GM23338 (cell line): ENCODE measurements around the gene PRLH. TPM values are rescaled to one million over a fixed set of nuclear protein-coding genes. Genes with fewer than 3 reads are reported as not detected.

Experiments used
- ATAC-seq: fragments of 200-7000 bp; cut with Tn5 transposase; 3 replicates; pipeline ENCODE4 v1.9.1; 2020
- DNase-seq: peaks from one replicate; pipeline ENCODE4 v3.0.0-alpha.2; 2015; ENCODE audit warnings: low spot score
- H2AFZ ChIP-seq: fragments of 200-600 bp; sonication (generic); 2 replicates; pipeline ENCODE4 v1.8.0; 2016; ENCODE audit warnings: antibody characterized with exemption, mild to moderate bottlenecking, moderate library complexity
- H3F3A ChIP-seq: fragments of 200-600 bp; sonication (generic); replicated peaks from 2 replicates; pipeline ENCODE4 v1.8.0; 2017; ENCODE audit warnings: antibody characterized with exemption, mixed run types, low read depth
- H3K27ac ChIP-seq: fragments of 200-600 bp; sonication (generic); 2 replicates; pipeline ENCODE4 v1.6.1; 2016; ENCODE audit warnings: low read depth
- H3K27me3 ChIP-seq: fragments of 200-600 bp; sonication (generic); 2 replicates; pipeline ENCODE4 v1.8.0; 2016; ENCODE audit warnings: mild to moderate bottlenecking, mixed run types, moderate library complexity; ENCODE audit not compliant: insufficient read depth
- H3K36me3 ChIP-seq: fragments of 200-600 bp; sonication (generic); 2 replicates; pipeline ENCODE4 v1.8.0; 2016; ENCODE audit warnings: mild to moderate bottlenecking; ENCODE audit not compliant: insufficient read depth
- H3K4me1 ChIP-seq: fragments of 200-600 bp; sonication (generic); 2 replicates; pipeline ENCODE4 v1.8.0; 2016; ENCODE audit warnings: mild to moderate bottlenecking, moderate library complexity; ENCODE audit not compliant: insufficient read depth
- H3K4me2 ChIP-seq: fragments of 200-600 bp; sonication (generic); 2 replicates; pipeline ENCODE4 v1.7.1; 2017; ENCODE audit warnings: mixed run types
- H3K4me3 ChIP-seq: fragments of 200-600 bp; sonication (generic); 2 replicates; pipeline ENCODE4 v1.6.1; 2016; ENCODE audit warnings: mixed run types
- H3K79me2 ChIP-seq: fragments of 200-600 bp; sonication (generic); replicated peaks from 2 replicates; pipeline ENCODE4 v1.8.0; 2017; ENCODE audit warnings: mild to moderate bottlenecking; ENCODE audit not compliant: insufficient read depth
- H3K9me2 ChIP-seq: fragments of 200-600 bp; sonication (generic); 2 replicates; pipeline ENCODE4 v1.8.0; 2017; ENCODE audit not compliant: insufficient read depth
- H4K20me1 ChIP-seq: fragments of 200-600 bp; sonication (generic); replicated peaks from 2 replicates; pipeline ENCODE4 v1.8.0; 2017; ENCODE audit warnings: mild to moderate bottlenecking; ENCODE audit not compliant: insufficient read depth
- H3K27ac Mint-ChIP-seq: 2 replicates; pipeline ENCODE4 v1.8.0; 2020; ENCODE audit warnings: inconsistent platforms, mild to moderate bottlenecking, moderate library complexity, mixed read lengths
- H3K27me3 Mint-ChIP-seq: 3 replicates; pipeline ENCODE4 v1.8.0; 2022; ENCODE audit warnings: low read depth, mild to moderate bottlenecking, moderate library complexity, mixed read lengths, inconsistent platforms; ENCODE audit not compliant: insufficient read depth, poor library complexity
- H3K36me3 Mint-ChIP-seq: 3 replicates; pipeline ENCODE4 v1.8.0; 2021; ENCODE audit warnings: low read depth, mild to moderate bottlenecking, inconsistent platforms, moderate library complexity, mixed read lengths
- H3K4me1 Mint-ChIP-seq: 3 replicates; pipeline ENCODE4 v1.8.0; 2020; ENCODE audit warnings: mild to moderate bottlenecking, inconsistent platforms, mixed read lengths
- H3K4me3 Mint-ChIP-seq: 3 replicates; pipeline ENCODE4 v1.8.0; 2021; ENCODE audit warnings: moderate library complexity, mild to moderate bottlenecking, inconsistent platforms, mixed read lengths
- H3K9me3 Mint-ChIP-seq: 3 replicates; pipeline ENCODE4 v1.8.0; 2020; ENCODE audit warnings: moderate library complexity, mild to moderate bottlenecking, inconsistent platforms, mixed read lengths
- CREB1 ChIP-seq: fragments of 250-450 bp; sonication (Bioruptor Pico); IDR thresholded peaks from 2 replicates; pipeline ENCODE4 v1.5.0; 2020; ENCODE audit warnings: low read depth, mild to moderate bottlenecking, moderate library complexity
- EZH2 ChIP-seq: fragments of 200-600 bp; sonication (generic); IDR thresholded peaks from one replicate; pipeline ENCODE4 v1.8.0; 2017; ENCODE audit warnings: antibody characterized with exemption, mild to moderate bottlenecking, low read depth; ENCODE audit not compliant: unreplicated experiment
- EZH2phosphoT487 ChIP-seq: fragments of 200-600 bp; sonication (generic); IDR thresholded peaks from one replicate; pipeline ENCODE4 v1.8.1; 2018; ENCODE audit warnings: antibody characterized with exemption; ENCODE audit not compliant: unreplicated experiment
- NANOG ChIP-seq: IDR thresholded peaks from 2 replicates; pipeline ENCODE4 v1.6.1; 2016; ENCODE audit warnings: antibody characterized with exemption, borderline replicate concordance
- POLR2AphosphoS5 ChIP-seq: IDR thresholded peaks from 2 replicates; pipeline ENCODE4 v1.6.1; 2016; ENCODE audit warnings: antibody characterized with exemption, low read depth
- REST ChIP-seq: IDR thresholded peaks from one replicate; pipeline ENCODE4 v1.6.1; 2018; ENCODE audit warnings: antibody characterized with exemption; ENCODE audit not compliant: unreplicated experiment
- STAT1 ChIP-seq: IDR thresholded peaks from one replicate; pipeline ENCODE4 v1.6.1; 2016; ENCODE audit warnings: antibody characterized with exemption; ENCODE audit not compliant: unreplicated experiment
- ZNF114 ChIP-seq: fragments of 250-450 bp; sonication (Bioruptor Pico); IDR thresholded peaks from 2 replicates; pipeline ENCODE4 v1.5.0; 2020; ENCODE audit warnings: mild to moderate bottlenecking, moderate library complexity
- ZNF331 ChIP-seq: fragments of 250-450 bp; sonication (Bioruptor Pico); IDR thresholded peaks from 2 replicates; pipeline ENCODE4 v1.5.0; 2020; ENCODE audit warnings: low read depth, mild to moderate bottlenecking, moderate library complexity
- polyA plus RNA-seq: library from polyadenylated mRNA; unstranded; fragments of >200 nt; fragmentation: Nextera tagmentation; extraction: Ambion mirVana; gene quantifications from 2 replicates; pipeline ENCODE4 v1.2.1, GENCODE V29; 2016
- total RNA-seq: library from RNA; depleted of rRNA; stranded (reverse); fragments of >200 nt; shearing (Covaris generic); gene quantifications from 2 replicates; pipeline ENCODE4 v1.2.3, GENCODE V29; 2014
- TF ChIP-seq, protein P1 (sequence below), 2 experiments: fragments of 200-600 bp in 1 of 2; sonication (generic) in 1 of 2; conservative IDR thresholded peaks; 2 replicates each; pipeline versions ENCODE4 v1.5.1 to v1.6.1; 2016 to 2017; ENCODE audit warnings: antibody characterized with exemption in 2 of 2, low read depth in 2 of 2, mild to moderate bottlenecking in 2 of 2, moderate library complexity in 1 of 2
- TF ChIP-seq, protein P2 (sequence below): fragments of 250-450 bp; sonication (Bioruptor Pico); IDR thresholded peaks from 2 replicates; pipeline ENCODE4 v1.5.0; 2020; ENCODE audit warnings: mild to moderate bottlenecking, moderate library complexity

The PRLH gene
- total and polyA plus RNA-seq, 2 experiments from 2014 or later, result not detected

DNA sequence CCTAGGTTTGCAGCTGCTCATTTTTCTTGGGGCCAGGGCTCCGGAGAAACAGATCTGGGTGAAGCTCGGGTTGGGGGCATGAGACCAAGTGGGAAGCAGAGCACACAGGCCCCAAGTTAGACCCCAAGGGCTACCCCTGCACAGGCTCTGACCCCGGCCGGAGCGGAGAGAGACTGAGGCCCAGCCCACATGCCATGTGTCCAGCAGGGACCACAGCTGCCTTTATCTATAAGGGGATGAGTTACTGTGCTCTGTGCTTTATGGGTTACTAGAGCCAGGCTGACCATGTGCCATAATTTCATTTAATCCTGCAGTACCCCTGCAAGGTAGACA is 30.3 kb upstream of the PRLH start:
- TF ChIP-seq, protein P1, sequence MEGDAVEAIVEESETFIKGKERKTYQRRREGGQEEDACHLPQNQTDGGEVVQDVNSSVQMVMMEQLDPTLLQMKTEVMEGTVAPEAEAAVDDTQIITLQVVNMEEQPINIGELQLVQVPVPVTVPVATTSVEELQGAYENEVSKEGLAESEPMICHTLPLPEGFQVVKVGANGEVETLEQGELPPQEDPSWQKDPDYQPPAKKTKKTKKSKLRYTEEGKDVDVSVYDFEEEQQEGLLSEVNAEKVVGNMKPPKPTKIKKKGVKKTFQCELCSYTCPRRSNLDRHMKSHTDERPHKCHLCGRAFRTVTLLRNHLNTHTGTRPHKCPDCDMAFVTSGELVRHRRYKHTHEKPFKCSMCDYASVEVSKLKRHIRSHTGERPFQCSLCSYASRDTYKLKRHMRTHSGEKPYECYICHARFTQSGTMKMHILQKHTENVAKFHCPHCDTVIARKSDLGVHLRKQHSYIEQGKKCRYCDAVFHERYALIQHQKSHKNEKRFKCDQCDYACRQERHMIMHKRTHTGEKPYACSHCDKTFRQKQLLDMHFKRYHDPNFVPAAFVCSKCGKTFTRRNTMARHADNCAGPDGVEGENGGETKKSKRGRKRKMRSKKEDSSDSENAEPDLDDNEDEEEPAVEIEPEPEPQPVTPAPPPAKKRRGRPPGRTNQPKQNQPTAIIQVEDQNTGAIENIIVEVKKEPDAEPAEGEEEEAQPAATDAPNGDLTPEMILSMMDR (conservative IDR thresholded peaks at IDR 0.05; ENCODE audit: low read depth in 2 of 2), result no peak
- TF ChIP-seq STAT1 (no peak), POLR2AphosphoS5 (no peak), ZNF114 (no peak), EZH2phosphoT487 (no peak), ZNF331 (CRISPR knock-in tag) (no peak), NANOG (no peak), REST (no peak), CREB1 (CRISPR knock-in tag) (no peak), EZH2 (no peak)
- TF ChIP-seq, protein P2, sequence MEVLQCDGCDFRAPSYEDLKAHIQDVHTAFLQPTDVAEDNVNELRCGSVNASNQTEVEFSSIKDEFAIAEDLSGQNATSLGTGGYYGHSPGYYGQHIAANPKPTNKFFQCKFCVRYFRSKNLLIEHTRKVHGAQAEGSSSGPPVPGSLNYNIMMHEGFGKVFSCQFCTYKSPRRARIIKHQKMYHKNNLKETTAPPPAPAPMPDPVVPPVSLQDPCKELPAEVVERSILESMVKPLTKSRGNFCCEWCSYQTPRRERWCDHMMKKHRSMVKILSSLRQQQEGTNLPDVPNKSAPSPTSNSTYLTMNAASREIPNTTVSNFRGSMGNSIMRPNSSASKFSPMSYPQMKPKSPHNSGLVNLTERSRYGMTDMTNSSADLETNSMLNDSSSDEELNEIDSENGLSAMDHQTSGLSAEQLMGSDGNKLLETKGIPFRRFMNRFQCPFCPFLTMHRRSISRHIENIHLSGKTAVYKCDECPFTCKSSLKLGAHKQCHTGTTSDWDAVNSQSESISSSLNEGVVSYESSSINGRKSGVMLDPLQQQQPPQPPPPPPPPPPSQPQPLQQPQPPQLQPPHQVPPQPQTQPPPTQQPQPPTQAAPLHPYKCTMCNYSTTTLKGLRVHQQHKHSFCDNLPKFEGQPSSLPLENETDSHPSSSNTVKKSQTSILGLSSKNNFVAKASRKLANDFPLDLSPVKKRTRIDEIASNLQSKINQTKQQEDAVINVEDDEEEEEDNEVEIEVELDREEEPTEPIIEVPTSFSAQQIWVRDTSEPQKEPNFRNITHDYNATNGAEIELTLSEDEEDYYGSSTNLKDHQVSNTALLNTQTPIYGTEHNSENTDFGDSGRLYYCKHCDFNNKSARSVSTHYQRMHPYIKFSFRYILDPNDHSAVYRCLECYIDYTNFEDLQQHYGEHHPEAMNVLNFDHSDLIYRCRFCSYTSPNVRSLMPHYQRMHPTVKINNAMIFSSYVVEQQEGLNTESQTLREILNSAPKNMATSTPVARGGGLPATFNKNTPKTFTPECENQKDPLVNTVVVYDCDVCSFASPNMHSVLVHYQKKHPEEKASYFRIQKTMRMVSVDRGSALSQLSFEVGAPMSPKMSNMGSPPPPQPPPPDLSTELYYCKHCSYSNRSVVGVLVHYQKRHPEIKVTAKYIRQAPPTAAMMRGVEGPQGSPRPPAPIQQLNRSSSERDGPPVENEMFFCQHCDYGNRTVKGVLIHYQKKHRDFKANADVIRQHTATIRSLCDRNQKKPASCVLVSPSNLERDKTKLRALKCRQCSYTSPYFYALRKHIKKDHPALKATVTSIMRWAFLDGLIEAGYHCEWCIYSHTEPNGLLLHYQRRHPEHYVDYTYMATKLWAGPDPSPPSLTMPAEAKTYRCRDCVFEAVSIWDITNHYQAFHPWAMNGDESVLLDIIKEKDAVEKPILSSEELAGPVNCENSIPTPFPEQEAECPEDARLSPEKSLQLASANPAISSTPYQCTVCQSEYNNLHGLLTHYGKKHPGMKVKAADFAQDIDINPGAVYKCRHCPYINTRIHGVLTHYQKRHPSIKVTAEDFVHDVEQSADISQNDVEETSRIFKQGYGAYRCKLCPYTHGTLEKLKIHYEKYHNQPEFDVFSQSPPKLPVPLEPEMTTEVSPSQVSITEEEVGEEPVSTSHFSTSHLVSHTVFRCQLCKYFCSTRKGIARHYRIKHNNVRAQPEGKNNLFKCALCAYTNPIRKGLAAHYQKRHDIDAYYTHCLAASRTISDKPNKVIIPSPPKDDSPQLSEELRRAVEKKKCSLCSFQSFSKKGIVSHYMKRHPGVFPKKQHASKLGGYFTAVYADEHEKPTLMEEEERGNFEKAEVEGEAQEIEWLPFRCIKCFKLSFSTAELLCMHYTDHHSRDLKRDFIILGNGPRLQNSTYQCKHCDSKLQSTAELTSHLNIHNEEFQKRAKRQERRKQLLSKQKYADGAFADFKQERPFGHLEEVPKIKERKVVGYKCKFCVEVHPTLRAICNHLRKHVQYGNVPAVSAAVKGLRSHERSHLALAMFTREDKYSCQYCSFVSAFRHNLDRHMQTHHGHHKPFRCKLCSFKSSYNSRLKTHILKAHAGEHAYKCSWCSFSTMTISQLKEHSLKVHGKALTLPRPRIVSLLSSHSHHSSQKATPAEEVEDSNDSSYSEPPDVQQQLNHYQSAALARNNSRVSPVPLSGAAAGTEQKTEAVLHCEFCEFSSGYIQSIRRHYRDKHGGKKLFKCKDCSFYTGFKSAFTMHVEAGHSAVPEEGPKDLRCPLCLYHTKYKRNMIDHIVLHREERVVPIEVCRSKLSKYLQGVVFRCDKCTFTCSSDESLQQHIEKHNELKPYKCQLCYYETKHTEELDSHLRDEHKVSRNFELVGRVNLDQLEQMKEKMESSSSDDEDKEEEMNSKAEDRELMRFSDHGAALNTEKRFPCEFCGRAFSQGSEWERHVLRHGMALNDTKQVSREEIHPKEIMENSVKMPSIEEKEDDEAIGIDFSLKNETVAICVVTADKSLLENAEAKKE (CRISPR knock-in tag), result no peak
- H3K9me2 ChIP-seq, result no peaks in the 10 kb centered on the region
- no peak overlapping the region for H2AFZ ChIP-seq

More for the DNA sequence above, 30.3 kb upstream of the PRLH start:
- ATAC-seq, result no peak
- H3K4me1 ChIP-seq, result no peaks in the 10 kb centered on the region
- H3K27ac Mint-ChIP-seq, result no peak overlapping the region
- no peaks in the 10 kb centered on the region for H4K20me1 ChIP-seq
- H3K9me3 Mint-ChIP-seq, result no peaks in the 10 kb centered on the region
- DNase-seq, result no peak
- no peak overlapping the region for H3K27ac ChIP-seq
- no peak overlapping the region for H3K4me3 Mint-ChIP-seq
- H3K79me2 ChIP-seq, result no peaks in the 10 kb centered on the region
- H3K4me3 ChIP-seq, result no peak overlapping the region
- H3F3A ChIP-seq, result no peaks in the 10 kb centered on the region
- peaks cover 17% of the 10 kb centered on the region for H3K4me1 Mint-ChIP-seq
- no peaks in the 10 kb centered on the region for H3K36me3 ChIP-seq
- no peaks in the 10 kb centered on the region for H3K36me3 Mint-ChIP-seq
- no peaks in the 10 kb centered on the region for H3K27me3 ChIP-seq
- no peak overlapping the region for H3K4me2 ChIP-seq
- H3K27me3 Mint-ChIP-seq, result peaks cover 5% of the 10 kb centered on the region
